GM12801 (cell line): ENCODE results near the gene CFAP251.

Experiments
- TF ChIP-seq, protein P1 (sequence below): IDR thresholded peaks from one replicate; pipeline ENCODE4 v1.5.1; 2011; ENCODE audit warnings: control low read depth; ENCODE audit not compliant: insufficient read length; ENCODE audit errors: extremely low read depth

The CFAP251 gene

DNA sequence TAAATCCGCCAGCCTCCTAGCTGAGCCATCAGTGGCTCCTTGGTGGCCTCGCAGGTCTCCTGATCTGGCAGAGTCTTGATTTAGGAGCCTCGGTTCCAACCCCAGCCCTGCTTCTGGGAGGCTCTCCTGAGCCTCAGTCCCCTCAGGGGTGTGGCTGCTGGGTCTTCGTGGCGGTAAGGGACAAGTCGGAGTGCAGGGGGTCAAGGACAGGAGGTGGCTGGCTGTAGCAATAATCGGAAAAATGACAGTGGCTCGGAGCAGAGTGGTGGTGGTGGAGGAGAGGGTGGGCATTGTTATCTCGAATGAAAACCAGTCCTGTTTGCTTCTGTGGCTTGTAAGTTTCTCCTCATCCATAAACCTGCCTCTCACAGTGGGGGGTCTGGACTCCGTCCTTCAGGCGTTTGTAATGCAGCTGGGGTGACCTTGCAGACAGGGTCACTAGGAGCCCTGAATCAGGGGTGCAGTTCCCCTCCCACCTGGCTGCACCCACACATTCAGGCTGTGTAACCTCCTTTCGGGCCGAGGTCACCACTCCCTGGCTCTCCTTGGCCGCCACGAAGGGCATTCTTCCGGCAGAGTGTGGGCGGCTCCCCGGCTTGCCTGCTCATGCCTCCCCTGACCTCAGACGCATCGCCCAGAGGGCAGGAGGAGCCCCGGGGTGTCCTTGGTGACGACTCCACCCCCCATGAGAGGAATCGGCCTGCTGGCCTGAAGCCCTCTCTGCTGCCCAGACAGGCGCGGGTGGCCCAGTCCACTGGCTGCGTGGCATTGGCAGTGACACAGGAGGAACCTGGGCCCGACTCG, 111.4 kb downstream of the CFAP251 start:
- TF ChIP-seq, protein P1, sequence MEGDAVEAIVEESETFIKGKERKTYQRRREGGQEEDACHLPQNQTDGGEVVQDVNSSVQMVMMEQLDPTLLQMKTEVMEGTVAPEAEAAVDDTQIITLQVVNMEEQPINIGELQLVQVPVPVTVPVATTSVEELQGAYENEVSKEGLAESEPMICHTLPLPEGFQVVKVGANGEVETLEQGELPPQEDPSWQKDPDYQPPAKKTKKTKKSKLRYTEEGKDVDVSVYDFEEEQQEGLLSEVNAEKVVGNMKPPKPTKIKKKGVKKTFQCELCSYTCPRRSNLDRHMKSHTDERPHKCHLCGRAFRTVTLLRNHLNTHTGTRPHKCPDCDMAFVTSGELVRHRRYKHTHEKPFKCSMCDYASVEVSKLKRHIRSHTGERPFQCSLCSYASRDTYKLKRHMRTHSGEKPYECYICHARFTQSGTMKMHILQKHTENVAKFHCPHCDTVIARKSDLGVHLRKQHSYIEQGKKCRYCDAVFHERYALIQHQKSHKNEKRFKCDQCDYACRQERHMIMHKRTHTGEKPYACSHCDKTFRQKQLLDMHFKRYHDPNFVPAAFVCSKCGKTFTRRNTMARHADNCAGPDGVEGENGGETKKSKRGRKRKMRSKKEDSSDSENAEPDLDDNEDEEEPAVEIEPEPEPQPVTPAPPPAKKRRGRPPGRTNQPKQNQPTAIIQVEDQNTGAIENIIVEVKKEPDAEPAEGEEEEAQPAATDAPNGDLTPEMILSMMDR = no peak

DNA sequence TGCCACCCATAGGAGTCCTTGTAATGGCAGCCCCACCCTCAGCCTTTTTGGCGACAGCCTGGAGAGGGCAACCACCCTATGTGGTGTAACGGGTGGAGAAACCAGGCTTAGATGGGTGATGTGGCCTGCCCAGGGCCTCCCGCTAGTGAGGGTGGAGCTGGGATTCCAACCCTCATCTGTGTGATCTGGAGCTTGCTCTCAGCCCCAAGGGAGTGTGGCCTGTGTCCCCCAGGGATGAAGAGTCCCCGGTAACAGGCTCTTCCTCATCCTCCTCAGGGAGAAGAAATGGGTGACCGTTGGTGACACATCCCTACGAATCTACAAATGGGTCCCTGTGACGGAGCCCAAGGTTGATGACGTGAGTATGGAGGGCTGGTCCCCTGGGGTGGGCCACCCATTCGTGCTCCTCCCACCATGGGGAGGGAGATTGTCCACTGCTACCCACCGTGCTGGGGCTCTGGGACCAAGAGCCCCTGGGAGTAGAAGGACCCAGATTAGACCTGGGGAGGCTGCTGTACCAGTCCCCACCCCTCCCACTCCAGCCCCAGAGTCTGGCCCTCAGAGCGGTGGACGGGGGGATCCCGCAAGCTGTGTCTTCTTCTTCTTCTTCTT, 112.1 kb downstream of the CFAP251 start:
- TF ChIP-seq, protein P1 = no peak

GRCh38 chr12:122031342-122032216, 113.2 kb downstream of the CFAP251 start:
- TF ChIP-seq, protein P1 = no peak

DNA sequence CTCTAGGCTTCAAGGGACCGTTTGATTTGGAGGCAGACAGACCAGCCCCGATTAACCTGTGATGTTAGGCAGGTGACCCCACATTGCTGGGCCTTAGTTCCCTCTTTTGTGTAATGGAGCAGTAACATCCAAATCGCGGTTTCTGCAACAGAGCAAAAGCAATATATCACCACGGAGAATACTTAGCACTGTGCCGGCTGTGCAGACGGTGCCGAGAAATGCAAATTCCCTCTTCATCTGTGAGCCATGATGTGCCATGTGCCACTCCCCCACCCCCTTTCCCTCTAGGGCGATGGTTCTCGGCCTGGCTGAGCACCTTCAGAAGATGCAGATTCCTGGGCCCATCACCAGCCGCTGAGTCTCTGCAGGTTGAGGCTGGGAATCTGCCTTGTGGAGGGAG, 114.2 kb downstream of the CFAP251 start:
- TF ChIP-seq, protein P1 = no peak

DNA sequence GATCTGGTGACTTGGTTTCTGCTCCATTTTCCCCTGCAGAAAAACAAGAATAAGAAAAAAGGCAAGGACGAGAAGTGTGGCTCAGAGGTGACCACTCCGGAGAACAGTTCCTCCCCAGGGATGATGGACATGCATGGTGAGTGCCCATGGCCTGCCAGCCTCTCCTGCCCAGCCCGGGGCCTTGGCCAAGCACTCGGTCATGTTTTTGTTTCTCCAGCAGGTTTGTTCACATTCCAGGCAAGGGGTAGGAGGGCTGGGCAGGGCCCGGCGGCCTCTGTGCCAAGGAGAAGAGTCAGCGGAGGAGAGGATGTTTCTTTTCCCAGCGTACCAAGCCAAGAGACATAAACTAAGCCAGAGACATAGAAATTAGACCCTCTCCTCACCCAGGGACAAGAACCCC, 116.9 kb downstream of the CFAP251 start:
- TF ChIP-seq, protein P1 = no peak

DNA sequence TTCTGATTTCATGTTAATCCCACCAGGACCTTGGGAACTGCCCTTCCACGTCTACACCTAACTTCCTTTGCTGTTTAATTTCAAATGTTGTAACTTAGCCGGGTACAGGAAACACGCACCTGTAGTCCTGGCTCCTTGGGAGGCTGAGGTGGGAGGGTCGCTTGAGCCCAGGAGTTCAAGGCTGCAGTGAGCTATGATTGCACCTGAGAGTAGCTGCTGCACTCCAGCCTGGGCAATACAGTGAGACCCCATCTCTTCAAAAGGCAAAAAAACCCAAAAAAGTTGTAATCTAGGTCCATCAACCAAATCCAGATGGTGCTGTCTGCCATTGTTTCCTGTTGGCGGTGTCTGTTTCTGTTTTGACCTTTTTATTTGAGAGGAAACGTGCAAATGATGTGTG, 117.8 kb downstream of the CFAP251 start:
- TF ChIP-seq, protein P1 = no peak
